ENCODE measurements around the gene TAGLN3.

The TAGLN3 gene

DNA sequence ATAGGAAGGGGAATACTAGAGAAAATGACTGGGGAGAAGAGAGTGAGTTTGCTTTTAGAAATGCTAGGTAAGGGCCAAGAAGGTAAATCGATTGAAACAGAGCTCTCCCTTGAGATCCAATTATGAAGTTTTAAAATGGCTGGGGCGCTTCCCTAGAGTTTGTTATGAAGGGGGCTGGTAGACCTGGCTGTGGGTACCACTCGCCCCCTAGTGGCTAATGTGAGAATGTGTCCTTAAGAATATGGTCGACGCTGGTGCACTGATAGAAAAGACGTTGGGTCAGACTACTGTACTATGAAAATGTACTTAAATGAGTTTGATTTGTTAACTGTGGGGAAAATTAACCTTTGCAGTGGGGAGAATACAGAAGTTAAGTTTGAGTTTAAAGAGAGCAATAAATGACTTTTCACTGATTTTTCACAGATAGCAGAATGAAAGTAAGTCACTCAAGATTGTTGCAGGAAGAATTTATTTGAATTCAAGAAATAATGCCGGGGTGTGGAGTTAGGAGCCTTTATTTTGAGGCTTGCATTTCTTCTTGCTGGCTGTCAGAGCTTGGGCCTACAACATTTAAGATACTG lies 45.0 kb downstream of the TAGLN3 start:
- Histone ChIP-seq H3K4me3 (ENCODE audit: low read depth, low read length) (no peak overlapping the region), H3K9me3 (ENCODE audit: control insufficient read depth, insufficient read depth, low read depth, low read length) (no peaks in the 10 kb centered on the region), H3K27ac (ENCODE audit: extremely low read depth, low read depth, low read length) (no peak overlapping the region), H3K4me1 (ENCODE audit: control insufficient read depth, insufficient read depth, low read length) (no peaks in the 10 kb centered on the region), H3K36me3 (ENCODE audit: control insufficient read depth in 2 of 2, insufficient read depth in 1 of 2, low read length in 2 of 2) (no peaks in the 10 kb centered on the region)
- POLR2A ChIA-PET = no interaction called here
- TF ChIP-seq, protein P1, sequence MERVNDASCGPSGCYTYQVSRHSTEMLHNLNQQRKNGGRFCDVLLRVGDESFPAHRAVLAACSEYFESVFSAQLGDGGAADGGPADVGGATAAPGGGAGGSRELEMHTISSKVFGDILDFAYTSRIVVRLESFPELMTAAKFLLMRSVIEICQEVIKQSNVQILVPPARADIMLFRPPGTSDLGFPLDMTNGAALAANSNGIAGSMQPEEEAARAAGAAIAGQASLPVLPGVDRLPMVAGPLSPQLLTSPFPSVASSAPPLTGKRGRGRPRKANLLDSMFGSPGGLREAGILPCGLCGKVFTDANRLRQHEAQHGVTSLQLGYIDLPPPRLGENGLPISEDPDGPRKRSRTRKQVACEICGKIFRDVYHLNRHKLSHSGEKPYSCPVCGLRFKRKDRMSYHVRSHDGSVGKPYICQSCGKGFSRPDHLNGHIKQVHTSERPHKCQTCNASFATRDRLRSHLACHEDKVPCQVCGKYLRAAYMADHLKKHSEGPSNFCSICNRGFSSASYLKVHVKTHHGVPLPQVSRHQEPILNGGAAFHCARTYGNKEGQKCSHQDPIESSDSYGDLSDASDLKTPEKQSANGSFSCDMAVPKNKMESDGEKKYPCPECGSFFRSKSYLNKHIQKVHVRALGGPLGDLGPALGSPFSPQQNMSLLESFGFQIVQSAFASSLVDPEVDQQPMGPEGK (tag by site-specific recombination; IDR thresholded peaks at IDR 0.05) = peak; percentile 37; the same call in 1 of the 2 replicates
- TF ChIP-seq ZNF660 (tag by site-specific recombination; IDR thresholded peaks at IDR 0.05) (0 out of 2 replicates have a peak, but pooled peaks have one; percentile 52), ZSCAN30 (tag by site-specific recombination; IDR thresholded peaks at IDR 0.05) (peak; percentile 7; the same call in 1 of the 2 replicates), ZNF555 (tag by site-specific recombination; conservative IDR thresholded peaks at IDR 0.05) (no peak), YY1 (tag by site-specific recombination; IDR thresholded peaks at IDR 0.05) (peak; percentile 56; the same call in 1 of the 2 replicates), ZBTB17 (tag by site-specific recombination; IDR thresholded peaks at IDR 0.05) (0 out of 2 replicates have a peak, but pooled peaks have one; percentile 17), ZNF610 (tag by site-specific recombination; IDR thresholded peaks at IDR 0.05; ENCODE audit: borderline replicate concordance) (no peak), ZNF302 (tag by site-specific recombination; IDR thresholded peaks at IDR 0.05; ENCODE audit: low read depth) (no peak), ZNF654 (tag by site-specific recombination; IDR thresholded peaks at IDR 0.05; ENCODE audit: low read depth) (peak; percentile 85), YY2 (tag by site-specific recombination; IDR thresholded peaks at IDR 0.05) (peak; percentile 11; the same call in 1 of the 2 replicates), ZNF561 (tag by site-specific recombination; IDR thresholded peaks at IDR 0.05; ENCODE audit: borderline replicate concordance) (0 out of 2 replicates have a peak, but pooled peaks have one; percentile 38), ZNF2 (tag by site-specific recombination; IDR thresholded peaks at IDR 0.05) (0 out of 2 replicates have a peak, but pooled peaks have one; percentile 28)
- TF ChIP-seq, protein P2, sequence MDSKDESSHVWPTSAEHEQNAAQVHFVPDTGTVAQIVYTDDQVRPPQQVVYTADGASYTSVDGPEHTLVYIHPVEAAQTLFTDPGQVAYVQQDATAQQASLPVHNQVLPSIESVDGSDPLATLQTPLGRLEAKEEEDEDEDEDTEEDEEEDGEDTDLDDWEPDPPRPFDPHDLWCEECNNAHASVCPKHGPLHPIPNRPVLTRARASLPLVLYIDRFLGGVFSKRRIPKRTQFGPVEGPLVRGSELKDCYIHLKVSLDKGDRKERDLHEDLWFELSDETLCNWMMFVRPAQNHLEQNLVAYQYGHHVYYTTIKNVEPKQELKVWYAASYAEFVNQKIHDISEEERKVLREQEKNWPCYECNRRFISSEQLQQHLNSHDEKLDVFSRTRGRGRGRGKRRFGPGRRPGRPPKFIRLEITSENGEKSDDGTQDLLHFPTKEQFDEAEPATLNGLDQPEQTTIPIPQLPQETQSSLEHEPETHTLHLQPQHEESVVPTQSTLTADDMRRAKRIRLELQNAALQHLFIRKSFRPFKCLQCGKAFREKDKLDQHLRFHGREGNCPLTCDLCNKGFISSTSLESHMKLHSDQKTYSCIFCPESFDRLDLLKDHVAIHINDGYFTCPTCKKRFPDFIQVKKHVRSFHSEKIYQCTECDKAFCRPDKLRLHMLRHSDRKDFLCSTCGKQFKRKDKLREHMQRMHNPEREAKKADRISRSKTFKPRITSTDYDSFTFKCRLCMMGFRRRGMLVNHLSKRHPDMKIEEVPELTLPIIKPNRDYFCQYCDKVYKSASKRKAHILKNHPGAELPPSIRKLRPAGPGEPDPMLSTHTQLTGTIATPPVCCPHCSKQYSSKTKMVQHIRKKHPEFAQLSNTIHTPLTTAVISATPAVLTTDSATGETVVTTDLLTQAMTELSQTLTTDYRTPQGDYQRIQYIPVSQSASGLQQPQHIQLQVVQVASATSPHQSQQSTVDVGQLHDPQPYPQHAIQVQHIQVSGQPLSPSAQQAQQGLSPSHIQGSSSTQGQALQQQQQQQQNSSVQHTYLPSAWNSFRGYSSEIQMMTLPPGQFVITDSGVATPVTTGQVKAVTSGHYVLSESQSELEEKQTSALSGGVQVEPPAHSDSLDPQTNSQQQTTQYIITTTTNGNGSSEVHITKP (tag by site-specific recombination; IDR thresholded peaks at IDR 0.05) = peak; percentile 69; the same call in 1 of the 2 replicates
- TF ChIP-seq, protein P3, sequence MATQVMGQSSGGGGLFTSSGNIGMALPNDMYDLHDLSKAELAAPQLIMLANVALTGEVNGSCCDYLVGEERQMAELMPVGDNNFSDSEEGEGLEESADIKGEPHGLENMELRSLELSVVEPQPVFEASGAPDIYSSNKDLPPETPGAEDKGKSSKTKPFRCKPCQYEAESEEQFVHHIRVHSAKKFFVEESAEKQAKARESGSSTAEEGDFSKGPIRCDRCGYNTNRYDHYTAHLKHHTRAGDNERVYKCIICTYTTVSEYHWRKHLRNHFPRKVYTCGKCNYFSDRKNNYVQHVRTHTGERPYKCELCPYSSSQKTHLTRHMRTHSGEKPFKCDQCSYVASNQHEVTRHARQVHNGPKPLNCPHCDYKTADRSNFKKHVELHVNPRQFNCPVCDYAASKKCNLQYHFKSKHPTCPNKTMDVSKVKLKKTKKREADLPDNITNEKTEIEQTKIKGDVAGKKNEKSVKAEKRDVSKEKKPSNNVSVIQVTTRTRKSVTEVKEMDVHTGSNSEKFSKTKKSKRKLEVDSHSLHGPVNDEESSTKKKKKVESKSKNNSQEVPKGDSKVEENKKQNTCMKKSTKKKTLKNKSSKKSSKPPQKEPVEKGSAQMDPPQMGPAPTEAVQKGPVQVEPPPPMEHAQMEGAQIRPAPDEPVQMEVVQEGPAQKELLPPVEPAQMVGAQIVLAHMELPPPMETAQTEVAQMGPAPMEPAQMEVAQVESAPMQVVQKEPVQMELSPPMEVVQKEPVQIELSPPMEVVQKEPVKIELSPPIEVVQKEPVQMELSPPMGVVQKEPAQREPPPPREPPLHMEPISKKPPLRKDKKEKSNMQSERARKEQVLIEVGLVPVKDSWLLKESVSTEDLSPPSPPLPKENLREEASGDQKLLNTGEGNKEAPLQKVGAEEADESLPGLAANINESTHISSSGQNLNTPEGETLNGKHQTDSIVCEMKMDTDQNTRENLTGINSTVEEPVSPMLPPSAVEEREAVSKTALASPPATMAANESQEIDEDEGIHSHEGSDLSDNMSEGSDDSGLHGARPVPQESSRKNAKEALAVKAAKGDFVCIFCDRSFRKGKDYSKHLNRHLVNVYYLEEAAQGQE (tag by site-specific recombination; IDR thresholded peaks at IDR 0.05) = no peak
- TF ChIP-seq, protein P4, sequence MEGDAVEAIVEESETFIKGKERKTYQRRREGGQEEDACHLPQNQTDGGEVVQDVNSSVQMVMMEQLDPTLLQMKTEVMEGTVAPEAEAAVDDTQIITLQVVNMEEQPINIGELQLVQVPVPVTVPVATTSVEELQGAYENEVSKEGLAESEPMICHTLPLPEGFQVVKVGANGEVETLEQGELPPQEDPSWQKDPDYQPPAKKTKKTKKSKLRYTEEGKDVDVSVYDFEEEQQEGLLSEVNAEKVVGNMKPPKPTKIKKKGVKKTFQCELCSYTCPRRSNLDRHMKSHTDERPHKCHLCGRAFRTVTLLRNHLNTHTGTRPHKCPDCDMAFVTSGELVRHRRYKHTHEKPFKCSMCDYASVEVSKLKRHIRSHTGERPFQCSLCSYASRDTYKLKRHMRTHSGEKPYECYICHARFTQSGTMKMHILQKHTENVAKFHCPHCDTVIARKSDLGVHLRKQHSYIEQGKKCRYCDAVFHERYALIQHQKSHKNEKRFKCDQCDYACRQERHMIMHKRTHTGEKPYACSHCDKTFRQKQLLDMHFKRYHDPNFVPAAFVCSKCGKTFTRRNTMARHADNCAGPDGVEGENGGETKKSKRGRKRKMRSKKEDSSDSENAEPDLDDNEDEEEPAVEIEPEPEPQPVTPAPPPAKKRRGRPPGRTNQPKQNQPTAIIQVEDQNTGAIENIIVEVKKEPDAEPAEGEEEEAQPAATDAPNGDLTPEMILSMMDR (tag by site-specific recombination; IDR thresholded peaks at IDR 0.05) = peak; percentile 46
- CTCF ChIA-PET = interaction anchor here (0.6 to 4.3 kb wide), 31 partner anchors 9 to 424 kb away, joined by 3 to 29 read pairs (median 4); partner anchors contain the start of genes ABHD10 and TMPRSS7
